Neural cell (in vitro differentiated cells): ENCODE measurements around the gene CLASP1.

Experiments used
- EP300 ChIP-seq: fragments of 450-650 bp; conservative IDR thresholded peaks from 2 replicates; pipeline ENCODE4 v1.6.1; 2014; ENCODE audit warnings: antibody characterized with exemption, mild to moderate bottlenecking, moderate library complexity; ENCODE audit not compliant: poor library complexity, severe bottlenecking
- EZH2 ChIP-seq: fragments of 200-600, 300-800 bp; shearing (Covaris generic), sonication (generic); IDR thresholded peaks from 2 replicates; pipeline ENCODE4 v1.6.1; 2014; ENCODE audit warnings: antibody characterized with exemption, low read length, borderline replicate concordance, mild to moderate bottlenecking; ENCODE audit not compliant: insufficient read depth, poor library complexity, severe bottlenecking
- POLR2AphosphoS5 ChIP-seq: IDR thresholded peaks from 2 replicates; pipeline ENCODE4 v1.6.1; 2012
- TF ChIP-seq, protein P1 (sequence below): fragments of 450-650 bp; IDR thresholded peaks from 2 replicates; pipeline ENCODE4 v1.5.1; 2014; ENCODE audit warnings: antibody characterized with exemption, mild to moderate bottlenecking, moderate library complexity; ENCODE audit not compliant: poor library complexity, severe bottlenecking
- TF ChIP-seq, protein P2 (sequence below): IDR thresholded peaks from 2 replicates; pipeline ENCODE4 v1.6.1; 2012; ENCODE audit warnings: borderline replicate concordance

GRCh38 chr2:121405233-121405632, 244.0 kb downstream of the CLASP1 start:
- TF ChIP-seq, protein P1, sequence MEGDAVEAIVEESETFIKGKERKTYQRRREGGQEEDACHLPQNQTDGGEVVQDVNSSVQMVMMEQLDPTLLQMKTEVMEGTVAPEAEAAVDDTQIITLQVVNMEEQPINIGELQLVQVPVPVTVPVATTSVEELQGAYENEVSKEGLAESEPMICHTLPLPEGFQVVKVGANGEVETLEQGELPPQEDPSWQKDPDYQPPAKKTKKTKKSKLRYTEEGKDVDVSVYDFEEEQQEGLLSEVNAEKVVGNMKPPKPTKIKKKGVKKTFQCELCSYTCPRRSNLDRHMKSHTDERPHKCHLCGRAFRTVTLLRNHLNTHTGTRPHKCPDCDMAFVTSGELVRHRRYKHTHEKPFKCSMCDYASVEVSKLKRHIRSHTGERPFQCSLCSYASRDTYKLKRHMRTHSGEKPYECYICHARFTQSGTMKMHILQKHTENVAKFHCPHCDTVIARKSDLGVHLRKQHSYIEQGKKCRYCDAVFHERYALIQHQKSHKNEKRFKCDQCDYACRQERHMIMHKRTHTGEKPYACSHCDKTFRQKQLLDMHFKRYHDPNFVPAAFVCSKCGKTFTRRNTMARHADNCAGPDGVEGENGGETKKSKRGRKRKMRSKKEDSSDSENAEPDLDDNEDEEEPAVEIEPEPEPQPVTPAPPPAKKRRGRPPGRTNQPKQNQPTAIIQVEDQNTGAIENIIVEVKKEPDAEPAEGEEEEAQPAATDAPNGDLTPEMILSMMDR: no peak
- TF ChIP-seq POLR2AphosphoS5 (no peak), EP300 (no peak), EZH2 (no peak)
- TF ChIP-seq, protein P2, sequence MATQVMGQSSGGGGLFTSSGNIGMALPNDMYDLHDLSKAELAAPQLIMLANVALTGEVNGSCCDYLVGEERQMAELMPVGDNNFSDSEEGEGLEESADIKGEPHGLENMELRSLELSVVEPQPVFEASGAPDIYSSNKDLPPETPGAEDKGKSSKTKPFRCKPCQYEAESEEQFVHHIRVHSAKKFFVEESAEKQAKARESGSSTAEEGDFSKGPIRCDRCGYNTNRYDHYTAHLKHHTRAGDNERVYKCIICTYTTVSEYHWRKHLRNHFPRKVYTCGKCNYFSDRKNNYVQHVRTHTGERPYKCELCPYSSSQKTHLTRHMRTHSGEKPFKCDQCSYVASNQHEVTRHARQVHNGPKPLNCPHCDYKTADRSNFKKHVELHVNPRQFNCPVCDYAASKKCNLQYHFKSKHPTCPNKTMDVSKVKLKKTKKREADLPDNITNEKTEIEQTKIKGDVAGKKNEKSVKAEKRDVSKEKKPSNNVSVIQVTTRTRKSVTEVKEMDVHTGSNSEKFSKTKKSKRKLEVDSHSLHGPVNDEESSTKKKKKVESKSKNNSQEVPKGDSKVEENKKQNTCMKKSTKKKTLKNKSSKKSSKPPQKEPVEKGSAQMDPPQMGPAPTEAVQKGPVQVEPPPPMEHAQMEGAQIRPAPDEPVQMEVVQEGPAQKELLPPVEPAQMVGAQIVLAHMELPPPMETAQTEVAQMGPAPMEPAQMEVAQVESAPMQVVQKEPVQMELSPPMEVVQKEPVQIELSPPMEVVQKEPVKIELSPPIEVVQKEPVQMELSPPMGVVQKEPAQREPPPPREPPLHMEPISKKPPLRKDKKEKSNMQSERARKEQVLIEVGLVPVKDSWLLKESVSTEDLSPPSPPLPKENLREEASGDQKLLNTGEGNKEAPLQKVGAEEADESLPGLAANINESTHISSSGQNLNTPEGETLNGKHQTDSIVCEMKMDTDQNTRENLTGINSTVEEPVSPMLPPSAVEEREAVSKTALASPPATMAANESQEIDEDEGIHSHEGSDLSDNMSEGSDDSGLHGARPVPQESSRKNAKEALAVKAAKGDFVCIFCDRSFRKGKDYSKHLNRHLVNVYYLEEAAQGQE: no peak
